ENCODE data around the gene NUCKS1. TPM values are rescaled to one million over a fixed set of nuclear protein-coding genes. Genes with fewer than 3 reads are reported as not detected.

NUCKS1 gene
- total and polyA plus RNA-seq, 2 of the 13 experiments (the other 11 are each of a cell fraction or from before 2014, with no cell fraction given), result 35.5 to 117 TPM

- TF ChIP-seq, protein P1, sequence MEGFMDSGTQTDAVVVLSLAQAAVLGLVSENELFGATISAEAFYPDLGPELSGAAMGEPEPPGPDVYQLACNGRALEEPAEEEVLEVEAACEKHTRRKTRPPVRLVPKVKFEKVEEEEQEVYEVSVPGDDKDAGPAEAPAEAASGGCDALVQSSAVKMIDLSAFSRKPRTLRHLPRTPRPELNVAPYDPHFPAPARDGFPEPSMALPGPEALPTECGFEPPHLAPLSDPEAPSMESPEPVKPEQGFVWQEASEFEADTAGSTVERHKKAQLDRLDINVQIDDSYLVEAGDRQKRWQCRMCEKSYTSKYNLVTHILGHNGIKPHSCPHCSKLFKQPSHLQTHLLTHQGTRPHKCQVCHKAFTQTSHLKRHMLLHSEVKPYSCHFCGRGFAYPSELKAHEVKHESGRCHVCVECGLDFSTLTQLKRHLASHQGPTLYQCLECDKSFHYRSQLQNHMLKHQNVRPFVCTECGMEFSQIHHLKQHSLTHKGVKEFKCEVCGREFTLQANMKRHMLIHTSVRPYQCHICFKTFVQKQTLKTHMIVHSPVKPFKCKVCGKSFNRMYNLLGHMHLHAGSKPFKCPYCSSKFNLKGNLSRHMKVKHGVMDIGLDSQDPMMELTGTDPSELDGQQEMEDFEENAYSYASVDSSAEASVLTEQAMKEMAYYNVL (CRISPR knock-in tag; IDR thresholded peaks at IDR 0.05; ENCODE audit: borderline replicate concordance), result peak; percentile 63; the same call in 1 of the 2 replicates
- TF ChIP-seq DMAP1 (CRISPR knock-in tag; IDR thresholded peaks at IDR 0.05) (peak; percentile 19; the same call in 1 of the 2 replicates), ZNF570 (CRISPR knock-in tag; IDR thresholded peaks at IDR 0.05; ENCODE audit: borderline replicate concordance) (no peak)
- TF ChIP-seq, protein P2, sequence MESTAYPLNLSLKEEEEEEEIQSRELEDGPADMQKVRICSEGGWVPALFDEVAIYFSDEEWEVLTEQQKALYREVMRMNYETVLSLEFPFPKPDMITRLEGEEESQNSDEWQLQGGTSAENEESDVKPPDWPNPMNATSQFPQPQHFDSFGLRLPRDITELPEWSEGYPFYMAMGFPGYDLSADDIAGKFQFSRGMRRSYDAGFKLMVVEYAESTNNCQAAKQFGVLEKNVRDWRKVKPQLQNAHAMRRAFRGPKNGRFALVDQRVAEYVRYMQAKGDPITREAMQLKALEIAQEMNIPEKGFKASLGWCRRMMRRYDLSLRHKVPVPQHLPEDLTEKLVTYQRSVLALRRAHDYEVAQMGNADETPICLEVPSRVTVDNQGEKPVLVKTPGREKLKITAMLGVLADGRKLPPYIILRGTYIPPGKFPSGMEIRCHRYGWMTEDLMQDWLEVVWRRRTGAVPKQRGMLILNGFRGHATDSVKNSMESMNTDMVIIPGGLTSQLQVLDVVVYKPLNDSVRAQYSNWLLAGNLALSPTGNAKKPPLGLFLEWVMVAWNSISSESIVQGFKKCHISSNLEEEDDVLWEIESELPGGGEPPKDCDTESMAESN (CRISPR knock-in tag; conservative IDR thresholded peaks at IDR 0.05), result 0 out of 2 replicates have a peak, but pooled peaks have one; percentile 23
Observed at GRCh38 chr1:205775015-205775716, 25.2 kb upstream of the NUCKS1 start, which contains the start of gene RAB29 (continued).

GRCh38 chr1:205774198-205775014 is 24.4 kb upstream of the NUCKS1 start:
- H3K4me1 ChIP-seq (ENCODE audit: insufficient read depth, low read length), result peaks cover 22% of the 10 kb centered on the region
- H3K36me3 ChIP-seq (replicated peaks in 1 of 2; ENCODE audit: control insufficient read depth in 1 of 2, insufficient read depth in 2 of 2, low read length in 2 of 2), result no peaks in the 10 kb centered on the region
- DNase-seq (ENCODE audit: low spot score), result peak; percentile 35
- peak; percentile 76 for FAIRE-seq
- H3K27ac ChIP-seq (ENCODE audit: extremely low read length, insufficient read depth, low read length), result no peak overlapping the region
- ChIA-PET CTCF (ENCODE audit: low intra/inter-chr PET ratio, low total read pairs) (no interaction called here), POLR2A (interaction anchor here (1.0 to 3.5 kb wide), 4 partner anchors 9 to 35 kb away, joined by 3 to 21 read pairs (median 4); partner anchors contain the start of gene NUCKS1)
- peak overlapping the region; percentile 55 for H3K9ac ChIP-seq (ENCODE audit: insufficient read depth, low read depth, low read length)
- peaks cover 0 to 8% of the 10 kb centered on the region in 2 experiments; a peak in 2 of 5 replicates for H3K27me3 ChIP-seq (ENCODE audit: control insufficient read depth in 1 of 2, insufficient read depth in 2 of 2, low read length in 2 of 2)
- in situ Hi-C loops (cut with HindIII; ENCODE audit: extremely low pct_ligation_motif_present, low pct_unique_long_range_greater_than_20kb), result no loop called here
- no peaks in the 10 kb centered on the region for H4K20me1 ChIP-seq (ENCODE audit: insufficient read depth, low read length)
- H2AFZ ChIP-seq (ENCODE audit: low read length), result peak overlapping the region; percentile 56
- no peaks in the 10 kb centered on the region for H3K9me3 ChIP-seq (ENCODE audit: low read length)
- TSS peak; percentile 55 for BruUV-seq (replicated peaks)
- no peaks in the 10 kb centered on the region for H3K79me2 ChIP-seq (ENCODE audit: insufficient read depth, low read length)
- peak overlapping the region; percentile 65 to 93 (median 81) for H3K4me3 ChIP-seq (replicated peaks in 1 of 3; ENCODE audit: insufficient read depth in 1 of 3, low read depth in 2 of 3, low read length in 3 of 3)
- peak; percentile 91 for ATAC-seq
- WGBS (ENCODE audit: low lambda C conversion rate), result 2% methylated on average over 25 of the region's 36 CpGs
- peak overlapping the region; percentile 96 for H3K4me2 ChIP-seq (ENCODE audit: low read depth, low read length)
- intact Hi-C loops (cut with micrococcal nuclease; ENCODE audit: unreplicated experiment), result no loop called here
- TF ChIP-seq, protein P3, sequence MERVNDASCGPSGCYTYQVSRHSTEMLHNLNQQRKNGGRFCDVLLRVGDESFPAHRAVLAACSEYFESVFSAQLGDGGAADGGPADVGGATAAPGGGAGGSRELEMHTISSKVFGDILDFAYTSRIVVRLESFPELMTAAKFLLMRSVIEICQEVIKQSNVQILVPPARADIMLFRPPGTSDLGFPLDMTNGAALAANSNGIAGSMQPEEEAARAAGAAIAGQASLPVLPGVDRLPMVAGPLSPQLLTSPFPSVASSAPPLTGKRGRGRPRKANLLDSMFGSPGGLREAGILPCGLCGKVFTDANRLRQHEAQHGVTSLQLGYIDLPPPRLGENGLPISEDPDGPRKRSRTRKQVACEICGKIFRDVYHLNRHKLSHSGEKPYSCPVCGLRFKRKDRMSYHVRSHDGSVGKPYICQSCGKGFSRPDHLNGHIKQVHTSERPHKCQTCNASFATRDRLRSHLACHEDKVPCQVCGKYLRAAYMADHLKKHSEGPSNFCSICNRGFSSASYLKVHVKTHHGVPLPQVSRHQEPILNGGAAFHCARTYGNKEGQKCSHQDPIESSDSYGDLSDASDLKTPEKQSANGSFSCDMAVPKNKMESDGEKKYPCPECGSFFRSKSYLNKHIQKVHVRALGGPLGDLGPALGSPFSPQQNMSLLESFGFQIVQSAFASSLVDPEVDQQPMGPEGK (CRISPR knock-in tag; IDR thresholded peaks at IDR 0.05), result peak; percentile 27
- TF ChIP-seq, protein P4, sequence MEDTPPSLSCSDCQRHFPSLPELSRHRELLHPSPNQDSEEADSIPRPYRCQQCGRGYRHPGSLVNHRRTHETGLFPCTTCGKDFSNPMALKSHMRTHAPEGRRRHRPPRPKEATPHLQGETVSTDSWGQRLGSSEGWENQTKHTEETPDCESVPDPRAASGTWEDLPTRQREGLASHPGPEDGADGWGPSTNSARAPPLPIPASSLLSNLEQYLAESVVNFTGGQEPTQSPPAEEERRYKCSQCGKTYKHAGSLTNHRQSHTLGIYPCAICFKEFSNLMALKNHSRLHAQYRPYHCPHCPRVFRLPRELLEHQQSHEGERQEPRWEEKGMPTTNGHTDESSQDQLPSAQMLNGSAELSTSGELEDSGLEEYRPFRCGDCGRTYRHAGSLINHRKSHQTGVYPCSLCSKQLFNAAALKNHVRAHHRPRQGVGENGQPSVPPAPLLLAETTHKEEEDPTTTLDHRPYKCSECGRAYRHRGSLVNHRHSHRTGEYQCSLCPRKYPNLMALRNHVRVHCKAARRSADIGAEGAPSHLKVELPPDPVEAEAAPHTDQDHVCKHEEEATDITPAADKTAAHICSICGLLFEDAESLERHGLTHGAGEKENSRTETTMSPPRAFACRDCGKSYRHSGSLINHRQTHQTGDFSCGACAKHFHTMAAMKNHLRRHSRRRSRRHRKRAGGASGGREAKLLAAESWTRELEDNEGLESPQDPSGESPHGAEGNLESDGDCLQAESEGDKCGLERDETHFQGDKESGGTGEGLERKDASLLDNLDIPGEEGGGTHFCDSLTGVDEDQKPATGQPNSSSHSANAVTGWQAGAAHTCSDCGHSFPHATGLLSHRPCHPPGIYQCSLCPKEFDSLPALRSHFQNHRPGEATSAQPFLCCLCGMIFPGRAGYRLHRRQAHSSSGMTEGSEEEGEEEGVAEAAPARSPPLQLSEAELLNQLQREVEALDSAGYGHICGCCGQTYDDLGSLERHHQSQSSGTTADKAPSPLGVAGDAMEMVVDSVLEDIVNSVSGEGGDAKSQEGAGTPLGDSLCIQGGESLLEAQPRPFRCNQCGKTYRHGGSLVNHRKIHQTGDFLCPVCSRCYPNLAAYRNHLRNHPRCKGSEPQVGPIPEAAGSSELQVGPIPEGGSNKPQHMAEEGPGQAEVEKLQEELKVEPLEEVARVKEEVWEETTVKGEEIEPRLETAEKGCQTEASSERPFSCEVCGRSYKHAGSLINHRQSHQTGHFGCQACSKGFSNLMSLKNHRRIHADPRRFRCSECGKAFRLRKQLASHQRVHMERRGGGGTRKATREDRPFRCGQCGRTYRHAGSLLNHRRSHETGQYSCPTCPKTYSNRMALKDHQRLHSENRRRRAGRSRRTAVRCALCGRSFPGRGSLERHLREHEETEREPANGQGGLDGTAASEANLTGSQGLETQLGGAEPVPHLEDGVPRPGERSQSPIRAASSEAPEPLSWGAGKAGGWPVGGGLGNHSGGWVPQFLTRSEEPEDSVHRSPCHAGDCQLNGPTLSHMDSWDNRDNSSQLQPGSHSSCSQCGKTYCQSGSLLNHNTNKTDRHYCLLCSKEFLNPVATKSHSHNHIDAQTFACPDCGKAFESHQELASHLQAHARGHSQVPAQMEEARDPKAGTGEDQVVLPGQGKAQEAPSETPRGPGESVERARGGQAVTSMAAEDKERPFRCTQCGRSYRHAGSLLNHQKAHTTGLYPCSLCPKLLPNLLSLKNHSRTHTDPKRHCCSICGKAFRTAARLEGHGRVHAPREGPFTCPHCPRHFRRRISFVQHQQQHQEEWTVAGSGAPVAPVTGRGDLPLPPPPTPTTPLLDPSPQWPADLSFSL (CRISPR knock-in tag; IDR thresholded peaks at IDR 0.05), result no peak

Measured in HepG2 (cell line).